ENCODE measurements around the gene GIPC2.

GRCh38 chr1:78080767-78081166, 35.0 kb downstream of the GIPC2 start:
- TF ChIP-seq CTCF (IDR thresholded peaks at IDR 0.05; ENCODE audit: low read depth, low read length, poor library complexity, severe bottlenecking), result no peak
- no peak for TF ChIP-seq EZH2phosphoT487 (IDR thresholded peaks at IDR 0.05; ENCODE audit: borderline replicate concordance, low read length)
